Measurements from ENCODE around the gene C1orf159.
A peak's percentile ranks its signal among the peaks of the same experiment; 100 is the strongest.
"Not testable (repeated sequence)": the region's sequence is repeated elsewhere in the genome, so short reads cannot be mapped to it uniquely, and the experiment has no call there.

Gene C1orf159

DNA sequence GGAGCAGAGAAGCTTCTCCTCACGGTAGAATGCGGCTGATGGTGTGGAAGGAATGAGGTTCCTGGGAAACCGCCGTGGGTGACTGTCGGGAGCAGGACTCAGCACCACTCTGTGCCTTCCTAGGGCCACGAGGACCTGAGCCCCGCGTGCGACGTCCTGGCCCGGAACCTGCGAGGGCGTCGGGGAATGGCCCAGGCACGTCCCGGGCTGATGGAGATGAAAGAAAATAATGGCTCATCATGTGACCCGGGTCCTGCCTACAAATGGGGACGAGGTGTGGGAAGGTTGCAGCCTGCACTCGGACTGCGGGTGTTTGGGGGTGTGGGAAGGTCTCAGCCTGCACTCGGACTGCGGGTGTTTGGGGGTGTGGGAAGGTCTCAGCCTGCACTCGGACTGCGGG lies 32.7 kb upstream of the C1orf159 start:
- H3K27me3 ChIP-seq (ENCODE audit: control insufficient read depth, insufficient read depth, low read length), result no peaks in the 10 kb centered on the region
- H3K27ac ChIP-seq (ENCODE audit: low read depth, low read length), result no peak overlapping the region
- no peaks in the 10 kb centered on the region for H3K36me3 ChIP-seq (ENCODE audit: control insufficient read depth, insufficient read depth, low read length)
- no peak overlapping the region for H3K9ac ChIP-seq (ENCODE audit: low read length)
- no peak overlapping the region for H3K4me3 ChIP-seq (ENCODE audit: low read depth, low read length)
- peaks cover 8% of the 10 kb centered on the region; the same call in 1 of the 2 replicates for H3K4me1 ChIP-seq (ENCODE audit: control insufficient read depth, insufficient read depth, low read length)
- H3K9me3 ChIP-seq (ENCODE audit: control insufficient read depth, insufficient read depth, low read depth, low read length), result peaks cover 12% of the 10 kb centered on the region

DNA sequence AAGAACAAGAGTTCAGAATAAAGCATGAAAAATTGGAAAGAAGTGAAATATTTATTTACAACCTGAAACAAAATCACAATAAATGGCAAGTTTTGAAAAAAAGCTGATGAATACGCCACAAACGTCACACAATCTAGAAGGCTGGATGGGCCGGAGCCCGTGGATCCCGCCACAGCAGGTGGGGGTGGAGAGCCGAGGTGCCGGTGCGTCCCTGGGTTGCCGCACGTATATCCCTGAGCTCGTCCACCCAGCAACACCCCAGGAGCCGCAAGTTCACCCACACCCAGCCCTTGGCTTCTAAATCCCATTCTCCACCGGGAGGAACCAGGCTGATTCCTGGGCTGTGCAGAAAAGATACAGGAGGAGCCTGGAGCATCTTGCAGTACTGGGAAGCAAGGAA lies 32.2 kb upstream of the C1orf159 start:
- H3K27ac ChIP-seq (ENCODE audit: low read depth, low read length), result no peak overlapping the region
- H3K27me3 ChIP-seq (ENCODE audit: control insufficient read depth, insufficient read depth, low read length), result no peaks in the 10 kb centered on the region
- H3K9me3 ChIP-seq (ENCODE audit: control insufficient read depth, insufficient read depth, low read depth, low read length), result peaks cover 8% of the 10 kb centered on the region
- no peak overlapping the region for H3K9ac ChIP-seq (ENCODE audit: low read length)
- H3K36me3 ChIP-seq (ENCODE audit: control insufficient read depth, insufficient read depth, low read length), result no peaks in the 10 kb centered on the region
- H3K4me3 ChIP-seq (ENCODE audit: low read depth, low read length), result no peak overlapping the region
- H3K4me1 ChIP-seq (ENCODE audit: control insufficient read depth, insufficient read depth, low read length), result peaks cover 8% of the 10 kb centered on the region; the same call in 1 of the 2 replicates

DNA sequence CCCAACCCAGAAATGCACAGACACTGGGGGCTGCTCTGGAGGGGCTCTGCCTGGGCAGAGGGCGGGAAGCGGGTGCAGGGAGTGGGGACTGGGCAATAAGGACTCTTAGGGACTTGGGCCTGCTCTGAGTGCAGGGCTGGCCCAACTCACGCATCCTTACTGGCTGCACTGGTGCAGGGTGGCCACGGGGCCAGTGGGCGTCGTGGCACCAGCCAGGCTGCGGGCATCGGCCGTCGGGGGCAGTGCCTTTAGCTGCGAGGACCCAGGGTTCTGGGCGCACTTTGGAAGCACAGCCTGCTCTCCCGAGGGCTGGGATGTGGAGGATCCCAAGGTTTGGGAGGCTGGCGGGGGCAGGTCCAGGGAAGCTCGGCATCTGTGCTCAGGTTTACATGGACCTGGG lies 30.7 kb upstream of the C1orf159 start:
- Histone ChIP-seq H3K27ac (ENCODE audit: low read depth, low read length) (no peak overlapping the region), H3K9ac (ENCODE audit: low read length) (no peak overlapping the region), H3K4me1 (ENCODE audit: control insufficient read depth, insufficient read depth, low read length) (peaks cover 17% of the 10 kb centered on the region; the same call in 1 of the 2 replicates), H3K36me3 (ENCODE audit: control insufficient read depth, insufficient read depth, low read length) (no peaks in the 10 kb centered on the region), H3K27me3 (ENCODE audit: control insufficient read depth, insufficient read depth, low read length) (no peaks in the 10 kb centered on the region), H3K4me3 (ENCODE audit: low read depth, low read length) (no peak overlapping the region), H3K9me3 (ENCODE audit: control insufficient read depth, insufficient read depth, low read depth, low read length) (no peaks in the 10 kb centered on the region)

- H3K36me3 ChIP-seq (ENCODE audit: control insufficient read depth, insufficient read depth, low read length), result no peaks in the 10 kb centered on the region
- H3K4me1 ChIP-seq (ENCODE audit: control insufficient read depth, insufficient read depth, low read length), result peaks cover 17% of the 10 kb centered on the region; the same call in 1 of the 2 replicates
- H3K4me3 ChIP-seq (ENCODE audit: low read depth, low read length), result no peak overlapping the region
- H3K9ac ChIP-seq (ENCODE audit: low read length), result no peak overlapping the region
- H3K27ac ChIP-seq (ENCODE audit: low read depth, low read length), result no peak overlapping the region
- H3K27me3 ChIP-seq (ENCODE audit: control insufficient read depth, insufficient read depth, low read length), result no peaks in the 10 kb centered on the region
- no peaks in the 10 kb centered on the region for H3K9me3 ChIP-seq (ENCODE audit: control insufficient read depth, insufficient read depth, low read depth, low read length)
Measured at GRCh38 chr1:1146026-1146425, 30.1 kb upstream of the C1orf159 start.

GRCh38 chr1:1145547-1145914 lies 29.6 kb upstream of the C1orf159 start:
- Histone ChIP-seq H3K27me3 (ENCODE audit: control insufficient read depth, insufficient read depth, low read length) (no peaks in the 10 kb centered on the region), H3K9ac (ENCODE audit: low read length) (no peak overlapping the region), H3K4me1 (ENCODE audit: control insufficient read depth, insufficient read depth, low read length) (peaks cover 17% of the 10 kb centered on the region; the same call in 1 of the 2 replicates), H3K4me3 (ENCODE audit: low read depth, low read length) (no peak overlapping the region), H3K9me3 (ENCODE audit: control insufficient read depth, insufficient read depth, low read depth, low read length) (no peaks in the 10 kb centered on the region), H3K36me3 (ENCODE audit: control insufficient read depth, insufficient read depth, low read length) (no peaks in the 10 kb centered on the region), H3K27ac (ENCODE audit: low read depth, low read length) (no peak overlapping the region)

- H3K27me3 ChIP-seq (ENCODE audit: control insufficient read depth, insufficient read depth, low read length), result no peaks in the 10 kb centered on the region
- H3K9ac ChIP-seq (ENCODE audit: low read length), result no peak overlapping the region
- H3K4me1 ChIP-seq (ENCODE audit: control insufficient read depth, insufficient read depth, low read length), result peaks cover 17% of the 10 kb centered on the region; the same call in 1 of the 2 replicates
- H3K27ac ChIP-seq (ENCODE audit: low read depth, low read length), result peak overlapping the region; percentile 80
- no peaks in the 10 kb centered on the region for H3K9me3 ChIP-seq (ENCODE audit: control insufficient read depth, insufficient read depth, low read depth, low read length)
- no peak overlapping the region for H3K4me3 ChIP-seq (ENCODE audit: low read depth, low read length)
- no peaks in the 10 kb centered on the region for H3K36me3 ChIP-seq (ENCODE audit: control insufficient read depth, insufficient read depth, low read length)
Measured at GRCh38 chr1:1144843-1145546, 29.1 kb upstream of the C1orf159 start.

DNA sequence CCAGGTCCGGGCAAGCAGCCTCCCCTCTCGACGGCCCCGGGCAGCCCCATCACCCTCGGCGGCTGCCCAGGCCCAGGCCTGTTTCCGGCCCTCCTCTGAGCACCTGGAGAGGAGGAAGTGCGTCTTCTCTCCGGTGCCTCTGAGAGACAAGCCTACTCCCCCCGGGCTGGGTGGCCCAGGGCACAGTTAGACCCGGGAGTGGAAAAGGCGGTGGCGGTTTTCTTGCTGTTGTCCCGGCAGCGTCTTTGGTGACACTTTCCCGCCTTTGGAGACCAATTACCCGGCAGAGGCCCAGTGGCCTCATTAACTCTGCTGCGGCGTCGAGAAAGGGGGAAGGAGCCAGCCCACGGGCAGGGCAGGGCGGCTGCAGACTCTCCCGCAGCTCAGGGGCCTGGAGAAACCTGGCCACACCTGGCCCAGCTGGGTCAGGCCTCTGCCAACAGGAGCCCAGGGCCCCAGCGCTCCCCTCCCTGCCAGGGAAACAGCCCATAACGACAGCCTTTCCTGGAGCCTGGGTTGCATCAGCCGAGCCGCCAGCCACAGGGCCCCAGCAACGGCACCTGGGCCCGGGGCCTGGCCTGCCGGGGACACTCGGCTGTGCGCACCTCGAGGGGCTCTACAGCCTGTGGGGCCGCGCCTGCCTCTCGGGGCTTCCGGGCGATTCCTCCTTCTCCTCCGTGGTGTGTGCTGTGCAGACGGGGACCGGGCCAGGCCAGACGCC lies 28.4 kb upstream of the C1orf159 start:
- Histone ChIP-seq H3K27ac (ENCODE audit: low read depth, low read length) (peak overlapping the region; percentile 80), H3K4me3 (ENCODE audit: low read depth, low read length) (no peak overlapping the region), H3K4me1 (ENCODE audit: control insufficient read depth, insufficient read depth, low read length) (peaks cover 17% of the 10 kb centered on the region; the same call in 1 of the 2 replicates)

GRCh38 chr1:1143636-1144035 lies 27.7 kb upstream of the C1orf159 start:
- no peaks in the 10 kb centered on the region for H3K27me3 ChIP-seq (ENCODE audit: control insufficient read depth, insufficient read depth, low read length)
- peaks cover 17% of the 10 kb centered on the region; the same call in 1 of the 2 replicates for H3K4me1 ChIP-seq (ENCODE audit: control insufficient read depth, insufficient read depth, low read length)
- H3K9me3 ChIP-seq (ENCODE audit: control insufficient read depth, insufficient read depth, low read depth, low read length), result no peaks in the 10 kb centered on the region
- H3K9ac ChIP-seq (ENCODE audit: low read length), result no peak overlapping the region
- no peaks in the 10 kb centered on the region for H3K36me3 ChIP-seq (ENCODE audit: control insufficient read depth, insufficient read depth, low read length)
- no peak overlapping the region for H3K4me3 ChIP-seq (ENCODE audit: low read depth, low read length)
- H3K27ac ChIP-seq (ENCODE audit: low read depth, low read length), result no peak overlapping the region

More for the DNA sequence above, 28.4 kb upstream of the C1orf159 start:
- no peaks in the 10 kb centered on the region for H3K27me3 ChIP-seq (ENCODE audit: control insufficient read depth, insufficient read depth, low read length)
- H3K9ac ChIP-seq (ENCODE audit: low read length), result peak overlapping the region; percentile 35
- no peaks in the 10 kb centered on the region for H3K36me3 ChIP-seq (ENCODE audit: control insufficient read depth, insufficient read depth, low read length)
- no peaks in the 10 kb centered on the region for H3K9me3 ChIP-seq (ENCODE audit: control insufficient read depth, insufficient read depth, low read depth, low read length)

- H3K9ac ChIP-seq (ENCODE audit: low read length), result no peak overlapping the region
- no peaks in the 10 kb centered on the region for H3K36me3 ChIP-seq (ENCODE audit: control insufficient read depth, insufficient read depth, low read length)
- H3K27ac ChIP-seq (ENCODE audit: low read depth, low read length), result no peak overlapping the region
- peaks cover 17% of the 10 kb centered on the region; the same call in 1 of the 2 replicates for H3K4me1 ChIP-seq (ENCODE audit: control insufficient read depth, insufficient read depth, low read length)
- no peak overlapping the region for H3K4me3 ChIP-seq (ENCODE audit: low read depth, low read length)
- peaks cover 1% of the 10 kb centered on the region; the same call in 1 of the 2 replicates for H3K27me3 ChIP-seq (ENCODE audit: control insufficient read depth, insufficient read depth, low read length)
- no peaks in the 10 kb centered on the region for H3K9me3 ChIP-seq (ENCODE audit: control insufficient read depth, insufficient read depth, low read depth, low read length)
Measured at GRCh38 chr1:1142844-1143243, 27.0 kb upstream of the C1orf159 start.

DNA sequence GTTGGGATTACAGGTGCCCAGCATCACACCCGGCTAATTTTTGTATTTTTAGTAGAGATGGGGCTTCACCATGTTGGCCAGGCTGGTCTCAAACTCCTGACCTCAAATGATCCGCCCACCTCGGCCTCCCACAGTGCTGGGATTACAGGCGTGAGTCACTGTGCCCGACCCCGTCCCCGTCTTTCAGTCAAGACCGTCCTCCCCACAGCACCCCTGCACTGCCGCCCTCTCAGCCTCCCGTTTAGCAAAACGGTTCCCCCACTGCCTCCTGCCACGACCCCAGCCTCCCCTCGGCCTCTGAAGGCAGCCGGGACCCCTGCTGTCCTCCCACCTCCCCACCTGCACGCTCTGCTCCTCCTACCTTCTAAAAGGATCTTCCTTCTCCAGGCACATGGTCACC lies 26.5 kb upstream of the C1orf159 start:
- not testable (repeated sequence) for H3K27ac ChIP-seq (ENCODE audit: low read depth, low read length); H3K9me3 ChIP-seq (ENCODE audit: control insufficient read depth, insufficient read depth, low read depth, low read length); H3K9ac ChIP-seq (ENCODE audit: low read length); H3K36me3 ChIP-seq (ENCODE audit: control insufficient read depth, insufficient read depth, low read length); H3K4me3 ChIP-seq (ENCODE audit: low read depth, low read length); H3K27me3 ChIP-seq (ENCODE audit: control insufficient read depth, insufficient read depth, low read length)
- H3K4me1 ChIP-seq (ENCODE audit: control insufficient read depth, insufficient read depth, low read length), result peaks cover 19% of the 10 kb centered on the region; the same call in 1 of the 2 replicates

DNA sequence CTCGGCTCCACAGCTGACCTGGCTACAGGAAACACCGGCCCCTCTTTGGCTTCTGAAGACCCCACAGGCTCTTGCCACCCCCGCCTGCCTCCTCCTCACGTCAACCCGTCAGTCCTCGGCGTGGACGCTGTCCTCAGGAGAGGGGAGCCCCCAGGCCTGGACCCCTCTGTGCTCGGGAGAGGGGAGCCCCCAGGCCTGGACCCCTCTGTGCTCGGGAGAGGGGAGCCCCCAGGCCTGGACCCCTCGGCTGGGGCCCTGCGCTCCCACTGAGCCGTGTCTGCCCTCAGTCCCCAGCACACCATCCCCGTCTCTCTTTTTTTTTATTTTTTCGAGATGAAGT lies 26.0 kb upstream of the C1orf159 start:
- no peaks in the 10 kb centered on the region for H3K9me3 ChIP-seq (ENCODE audit: control insufficient read depth, insufficient read depth, low read depth, low read length)
- H3K36me3 ChIP-seq (ENCODE audit: control insufficient read depth, insufficient read depth, low read length), result no peaks in the 10 kb centered on the region
- no peak overlapping the region for H3K27ac ChIP-seq (ENCODE audit: low read depth, low read length)
- no peak overlapping the region for H3K4me3 ChIP-seq (ENCODE audit: low read depth, low read length)
- H3K27me3 ChIP-seq (ENCODE audit: control insufficient read depth, insufficient read depth, low read length), result peaks cover 3% of the 10 kb centered on the region; the same call in 1 of the 2 replicates
- no peak overlapping the region for H3K9ac ChIP-seq (ENCODE audit: low read length)
- H3K4me1 ChIP-seq (ENCODE audit: control insufficient read depth, insufficient read depth, low read length), result peaks cover 19% of the 10 kb centered on the region; the same call in 1 of the 2 replicates
